GM12891 (cell line): ENCODE results near the gene EBF4.
"Not testable (repeated sequence)": the region's sequence is repeated elsewhere in the genome, so short reads cannot be mapped to it uniquely, and the experiment has no call there.

Experiments used
- DNase-seq: peaks from one replicate; pipeline ENCODE4 v3.0.0; 2011; ENCODE audit warnings: low spot score; ENCODE audit not compliant: insufficient read length
- FAIRE-seq: peaks from 2 replicates; lab custom pipeline; 2011; peaks lifted over from hg19 to GRCh38; lab: Jason Lieb, UNC
- PAX5 ChIP-seq: IDR thresholded peaks from 2 replicates; pipeline ENCODE4 v1.6.1; 2011; ENCODE audit warnings: low read length, moderate library complexity, mild to moderate bottlenecking; ENCODE audit not compliant: insufficient read depth, severe bottlenecking
- POLR2A ChIP-seq: IDR thresholded peaks from 2 replicates; pipeline ENCODE4 v1.6.1; 2011; ENCODE audit warnings: low read depth, low read length, control low read depth
- POLR2AphosphoS5 ChIP-seq: IDR thresholded peaks from 2 replicates; pipeline ENCODE4 v1.6.1; 2011; ENCODE audit warnings: low read depth, low read length, control low read depth
- POU2F2 ChIP-seq: IDR thresholded peaks from 2 replicates; pipeline ENCODE4 v1.6.1; 2011; ENCODE audit warnings: low read depth, mild to moderate bottlenecking, control low read depth, low read length, moderate library complexity
- SPI1 ChIP-seq: IDR thresholded peaks from 2 replicates; pipeline ENCODE4 v1.6.1; 2011; ENCODE audit warnings: low read depth, low read length, control low read depth
- TAF1 ChIP-seq: IDR thresholded peaks from 2 replicates; pipeline ENCODE4 v1.6.1; 2011; ENCODE audit warnings: low read depth, low read length, control low read depth

The EBF4 gene

DNA sequence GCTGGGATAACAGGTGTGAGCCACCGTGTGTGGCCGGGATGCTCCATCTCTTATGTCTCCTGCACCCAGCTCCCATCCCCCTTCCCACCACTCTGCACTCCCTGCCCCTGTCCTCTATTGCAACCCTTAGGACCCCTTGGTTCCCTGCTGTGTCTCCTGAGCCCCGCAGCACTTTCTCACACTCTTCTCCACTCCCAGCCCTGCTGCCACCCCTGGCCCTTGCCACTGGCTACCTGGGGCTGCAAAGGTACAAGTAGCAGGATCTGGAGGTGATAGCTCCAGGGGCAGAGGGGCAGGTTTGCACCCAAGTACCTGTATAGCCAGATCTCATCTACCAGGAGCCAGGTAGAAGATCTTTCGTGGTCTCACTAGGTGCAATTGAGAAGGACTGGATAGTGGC lies 114.4 kb downstream of the EBF4 start:
- FAIRE-seq (no peak), DNase-seq (no peak)

DNA sequence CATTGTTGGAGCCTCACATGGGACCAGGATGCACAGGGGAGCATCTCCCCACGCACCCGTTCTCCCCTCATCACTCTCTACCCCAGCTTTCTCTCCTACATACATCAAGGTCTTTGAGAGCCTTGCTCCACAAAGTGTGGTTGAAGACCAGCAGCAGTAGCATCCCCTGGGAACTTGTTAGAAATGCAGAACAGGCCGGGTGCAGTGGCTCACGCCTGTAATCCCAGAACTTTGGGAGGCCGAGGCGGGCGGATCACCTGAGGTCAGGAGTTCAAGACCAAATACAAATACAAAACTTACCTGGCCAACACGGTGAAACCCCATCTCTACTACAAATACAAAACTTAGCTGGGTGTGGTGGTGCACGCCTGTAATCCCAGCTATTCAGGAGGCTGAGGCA lies 115.3 kb downstream of the EBF4 start:
- not testable (repeated sequence) for FAIRE-seq, DNase-seq

More for the DNA sequence above, 114.4 kb downstream of the EBF4 start:
- TF ChIP-seq POU2F2 (no peak), TAF1 (no peak)

DNA sequence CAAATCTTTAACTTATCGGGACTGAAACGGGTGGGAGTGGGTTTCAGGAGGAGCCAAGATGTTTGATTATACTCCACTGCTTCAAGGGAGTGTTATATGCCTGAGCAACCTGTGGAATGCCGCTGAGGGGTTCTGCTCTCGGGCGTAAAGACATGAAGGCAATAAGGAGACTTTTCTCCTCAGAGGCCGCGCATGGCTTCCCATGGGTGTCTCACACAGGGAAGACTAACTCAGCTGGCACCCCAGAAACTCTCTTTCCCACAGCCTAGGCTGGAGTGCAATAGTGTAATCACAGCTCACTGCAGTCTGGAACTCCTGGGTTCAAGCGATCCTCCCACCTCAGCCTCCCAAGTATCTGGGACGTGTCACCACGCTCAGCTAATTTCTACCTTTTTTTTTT lies 117.1 kb downstream of the EBF4 start:
- TF ChIP-seq POLR2A = no peak
- TF ChIP-seq POU2F2 = no peak
- TF ChIP-seq PAX5 = no peak
- no peak for TF ChIP-seq SPI1
- no peak for TF ChIP-seq TAF1
- TF ChIP-seq POLR2AphosphoS5 = no peak
- DNase-seq (no peak), FAIRE-seq (no peak)
